HG03045 (cell line): ENCODE data around the gene CYGB.
A peak's percentile ranks its signal among the peaks of the same experiment; 100 is the strongest.

ENCODE experiments used
- ATAC-seq: cut with Tn5 transposase; IDR thresholded peaks from one replicate; pipeline ENCODE4 v1.9.1; 2021; ENCODE audit warnings: mild to moderate bottlenecking, moderate library complexity; ENCODE audit not compliant: unreplicated experiment

Gene CYGB

DNA sequence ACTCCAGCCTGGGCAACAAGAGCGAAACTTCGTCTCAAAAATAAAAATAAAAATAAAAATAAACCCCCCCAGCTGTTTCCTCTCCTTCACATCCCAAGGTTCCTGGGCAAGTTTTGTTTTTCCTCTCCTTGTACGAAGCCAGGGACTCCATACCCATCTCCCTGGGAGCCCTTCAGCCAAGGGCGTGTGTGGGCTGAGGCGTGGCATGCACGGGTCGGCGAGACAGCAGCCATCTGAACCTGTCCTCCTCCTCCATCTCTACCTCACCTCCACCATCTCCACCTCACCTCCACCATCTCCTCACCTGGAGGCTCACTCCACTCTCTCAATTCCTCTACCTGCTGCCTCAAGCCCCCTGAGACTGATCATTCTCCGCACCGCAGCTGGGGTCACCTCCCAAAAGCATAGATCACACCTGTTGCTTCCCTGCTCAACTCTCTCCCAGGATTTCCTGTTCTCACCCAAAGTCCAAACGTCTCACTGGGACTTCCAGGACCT lies 53.2 kb downstream of the CYGB start:
- ATAC-seq = no peak

GRCh38 chr17:76481071-76481655 lies 56.3 kb downstream of the CYGB start:
- ATAC-seq = peak; percentile 52

DNA sequence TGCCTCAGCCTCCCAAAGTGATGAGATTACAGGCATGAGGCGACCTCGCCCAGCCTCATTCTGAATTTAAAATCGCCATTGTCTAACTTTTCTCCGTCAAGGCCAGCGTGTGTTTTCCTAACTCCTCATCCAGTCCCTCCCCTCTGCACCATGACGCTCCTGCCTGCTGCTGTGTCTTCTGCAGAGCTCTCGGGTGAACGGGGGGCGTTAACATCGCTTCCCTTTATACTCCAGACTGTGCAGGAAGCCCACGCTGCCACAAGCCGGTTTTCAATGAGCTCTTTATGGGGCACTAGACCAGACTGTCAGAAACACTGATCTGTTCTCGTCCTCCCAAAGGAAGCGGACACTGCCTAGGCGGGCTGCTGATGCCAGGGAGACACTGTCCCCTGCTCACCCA lies 56.9 kb downstream of the CYGB start:
- peak; percentile 2 for ATAC-seq

GRCh38 chr17:76479515-76480060 lies 57.9 kb downstream of the CYGB start:
- ATAC-seq = no peak

GRCh38 chr17:76478730-76479514 lies 58.6 kb downstream of the CYGB start:
- ATAC-seq = no peak

GRCh38 chr17:76478097-76478496 lies 59.4 kb downstream of the CYGB start:
- ATAC-seq = no peak

GRCh38 chr17:76477576-76477975 lies 59.9 kb downstream of the CYGB start:
- ATAC-seq = no peak
